ENCODE data around the gene CISD3. TPM values are rescaled to one million over a fixed set of nuclear protein-coding genes. Genes with fewer than 3 reads are reported as not detected.

The CISD3 gene
- total and polyA plus RNA-seq, 2 experiments from 2014 or later: 0.94 to 8.9 TPM

DNA sequence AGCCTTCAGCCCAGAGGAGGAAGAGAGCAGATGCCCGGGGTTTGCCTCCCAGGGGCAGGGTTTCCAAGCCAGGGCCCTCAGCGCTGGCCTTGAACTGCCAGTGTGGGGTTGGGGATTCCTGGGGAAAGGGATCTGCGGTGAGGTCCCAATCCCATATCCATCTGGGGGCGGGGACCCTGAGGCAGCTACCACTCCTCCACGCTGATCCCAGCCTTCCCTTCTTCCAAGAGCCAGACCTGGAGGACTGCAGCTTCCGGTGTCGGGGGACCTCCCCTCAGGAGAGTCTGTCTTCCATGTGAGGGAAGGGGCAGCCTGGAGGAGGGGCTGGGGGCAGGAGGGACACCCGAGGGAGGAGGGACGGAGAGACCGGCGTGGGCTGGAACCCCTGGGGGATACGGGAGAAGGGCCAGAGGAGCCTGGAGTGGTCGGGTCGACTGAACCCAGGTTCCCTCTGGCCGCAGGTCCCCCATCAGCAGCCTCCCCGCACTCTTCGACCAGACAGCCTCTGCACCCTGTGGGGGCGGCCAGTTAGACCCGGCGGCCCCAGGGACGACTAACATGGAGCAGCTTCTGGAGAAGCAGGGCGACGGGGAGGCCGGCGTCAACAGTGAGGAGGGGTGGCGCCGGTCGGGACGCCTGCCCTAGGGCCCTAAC lies 10.7 kb upstream of the CISD3 start:
- Histone ChIP-seq H3F3A (replicated peaks; ENCODE audit: low read depth) (peaks cover 9% of the 10 kb centered on the region), H3K27me3 (ENCODE audit: insufficient read depth) (peaks cover 31% of the 10 kb centered on the region)
- DNase-seq (ENCODE audit: low spot score): peak; percentile 88

More for the DNA sequence above, 10.7 kb upstream of the CISD3 start:
- Histone ChIP-seq H3K4me2 (peak overlapping the region; percentile 71), H3K36me3 (ENCODE audit: insufficient read depth) (no peaks in the 10 kb centered on the region), H3K79me2 (replicated peaks; ENCODE audit: insufficient read depth) (no peaks in the 10 kb centered on the region), H3K9me2 (ENCODE audit: insufficient read depth) (no peaks in the 10 kb centered on the region), H3K4me3 (peak overlapping the region; percentile 43), H3K4me1 (ENCODE audit: insufficient read depth) (peaks cover 8% of the 10 kb centered on the region; the same call in 1 of the 2 replicates), H2AFZ (peak overlapping the region; percentile 87), H3K27ac (ENCODE audit: low read depth) (no peak overlapping the region), H4K20me1 (replicated peaks; ENCODE audit: insufficient read depth) (no peaks in the 10 kb centered on the region)
- TF ChIP-seq NANOG (IDR thresholded peaks at IDR 0.05; ENCODE audit: borderline replicate concordance) (no peak), ZNF331 (CRISPR knock-in tag; IDR thresholded peaks at IDR 0.05; ENCODE audit: low read depth) (no peak), CREB1 (CRISPR knock-in tag; IDR thresholded peaks at IDR 0.05; ENCODE audit: low read depth) (no peak), ZNF114 (CRISPR knock-in tag; IDR thresholded peaks at IDR 0.05) (no peak), JUNB (IDR thresholded peaks at IDR 0.05; ENCODE audit: unreplicated experiment) (no peak), POLR2AphosphoS5 (IDR thresholded peaks at IDR 0.05; ENCODE audit: low read depth) (no peak)
- TF ChIP-seq, protein P1, sequence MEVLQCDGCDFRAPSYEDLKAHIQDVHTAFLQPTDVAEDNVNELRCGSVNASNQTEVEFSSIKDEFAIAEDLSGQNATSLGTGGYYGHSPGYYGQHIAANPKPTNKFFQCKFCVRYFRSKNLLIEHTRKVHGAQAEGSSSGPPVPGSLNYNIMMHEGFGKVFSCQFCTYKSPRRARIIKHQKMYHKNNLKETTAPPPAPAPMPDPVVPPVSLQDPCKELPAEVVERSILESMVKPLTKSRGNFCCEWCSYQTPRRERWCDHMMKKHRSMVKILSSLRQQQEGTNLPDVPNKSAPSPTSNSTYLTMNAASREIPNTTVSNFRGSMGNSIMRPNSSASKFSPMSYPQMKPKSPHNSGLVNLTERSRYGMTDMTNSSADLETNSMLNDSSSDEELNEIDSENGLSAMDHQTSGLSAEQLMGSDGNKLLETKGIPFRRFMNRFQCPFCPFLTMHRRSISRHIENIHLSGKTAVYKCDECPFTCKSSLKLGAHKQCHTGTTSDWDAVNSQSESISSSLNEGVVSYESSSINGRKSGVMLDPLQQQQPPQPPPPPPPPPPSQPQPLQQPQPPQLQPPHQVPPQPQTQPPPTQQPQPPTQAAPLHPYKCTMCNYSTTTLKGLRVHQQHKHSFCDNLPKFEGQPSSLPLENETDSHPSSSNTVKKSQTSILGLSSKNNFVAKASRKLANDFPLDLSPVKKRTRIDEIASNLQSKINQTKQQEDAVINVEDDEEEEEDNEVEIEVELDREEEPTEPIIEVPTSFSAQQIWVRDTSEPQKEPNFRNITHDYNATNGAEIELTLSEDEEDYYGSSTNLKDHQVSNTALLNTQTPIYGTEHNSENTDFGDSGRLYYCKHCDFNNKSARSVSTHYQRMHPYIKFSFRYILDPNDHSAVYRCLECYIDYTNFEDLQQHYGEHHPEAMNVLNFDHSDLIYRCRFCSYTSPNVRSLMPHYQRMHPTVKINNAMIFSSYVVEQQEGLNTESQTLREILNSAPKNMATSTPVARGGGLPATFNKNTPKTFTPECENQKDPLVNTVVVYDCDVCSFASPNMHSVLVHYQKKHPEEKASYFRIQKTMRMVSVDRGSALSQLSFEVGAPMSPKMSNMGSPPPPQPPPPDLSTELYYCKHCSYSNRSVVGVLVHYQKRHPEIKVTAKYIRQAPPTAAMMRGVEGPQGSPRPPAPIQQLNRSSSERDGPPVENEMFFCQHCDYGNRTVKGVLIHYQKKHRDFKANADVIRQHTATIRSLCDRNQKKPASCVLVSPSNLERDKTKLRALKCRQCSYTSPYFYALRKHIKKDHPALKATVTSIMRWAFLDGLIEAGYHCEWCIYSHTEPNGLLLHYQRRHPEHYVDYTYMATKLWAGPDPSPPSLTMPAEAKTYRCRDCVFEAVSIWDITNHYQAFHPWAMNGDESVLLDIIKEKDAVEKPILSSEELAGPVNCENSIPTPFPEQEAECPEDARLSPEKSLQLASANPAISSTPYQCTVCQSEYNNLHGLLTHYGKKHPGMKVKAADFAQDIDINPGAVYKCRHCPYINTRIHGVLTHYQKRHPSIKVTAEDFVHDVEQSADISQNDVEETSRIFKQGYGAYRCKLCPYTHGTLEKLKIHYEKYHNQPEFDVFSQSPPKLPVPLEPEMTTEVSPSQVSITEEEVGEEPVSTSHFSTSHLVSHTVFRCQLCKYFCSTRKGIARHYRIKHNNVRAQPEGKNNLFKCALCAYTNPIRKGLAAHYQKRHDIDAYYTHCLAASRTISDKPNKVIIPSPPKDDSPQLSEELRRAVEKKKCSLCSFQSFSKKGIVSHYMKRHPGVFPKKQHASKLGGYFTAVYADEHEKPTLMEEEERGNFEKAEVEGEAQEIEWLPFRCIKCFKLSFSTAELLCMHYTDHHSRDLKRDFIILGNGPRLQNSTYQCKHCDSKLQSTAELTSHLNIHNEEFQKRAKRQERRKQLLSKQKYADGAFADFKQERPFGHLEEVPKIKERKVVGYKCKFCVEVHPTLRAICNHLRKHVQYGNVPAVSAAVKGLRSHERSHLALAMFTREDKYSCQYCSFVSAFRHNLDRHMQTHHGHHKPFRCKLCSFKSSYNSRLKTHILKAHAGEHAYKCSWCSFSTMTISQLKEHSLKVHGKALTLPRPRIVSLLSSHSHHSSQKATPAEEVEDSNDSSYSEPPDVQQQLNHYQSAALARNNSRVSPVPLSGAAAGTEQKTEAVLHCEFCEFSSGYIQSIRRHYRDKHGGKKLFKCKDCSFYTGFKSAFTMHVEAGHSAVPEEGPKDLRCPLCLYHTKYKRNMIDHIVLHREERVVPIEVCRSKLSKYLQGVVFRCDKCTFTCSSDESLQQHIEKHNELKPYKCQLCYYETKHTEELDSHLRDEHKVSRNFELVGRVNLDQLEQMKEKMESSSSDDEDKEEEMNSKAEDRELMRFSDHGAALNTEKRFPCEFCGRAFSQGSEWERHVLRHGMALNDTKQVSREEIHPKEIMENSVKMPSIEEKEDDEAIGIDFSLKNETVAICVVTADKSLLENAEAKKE (CRISPR knock-in tag; IDR thresholded peaks at IDR 0.05): no peak
- TF ChIP-seq, protein P2, sequence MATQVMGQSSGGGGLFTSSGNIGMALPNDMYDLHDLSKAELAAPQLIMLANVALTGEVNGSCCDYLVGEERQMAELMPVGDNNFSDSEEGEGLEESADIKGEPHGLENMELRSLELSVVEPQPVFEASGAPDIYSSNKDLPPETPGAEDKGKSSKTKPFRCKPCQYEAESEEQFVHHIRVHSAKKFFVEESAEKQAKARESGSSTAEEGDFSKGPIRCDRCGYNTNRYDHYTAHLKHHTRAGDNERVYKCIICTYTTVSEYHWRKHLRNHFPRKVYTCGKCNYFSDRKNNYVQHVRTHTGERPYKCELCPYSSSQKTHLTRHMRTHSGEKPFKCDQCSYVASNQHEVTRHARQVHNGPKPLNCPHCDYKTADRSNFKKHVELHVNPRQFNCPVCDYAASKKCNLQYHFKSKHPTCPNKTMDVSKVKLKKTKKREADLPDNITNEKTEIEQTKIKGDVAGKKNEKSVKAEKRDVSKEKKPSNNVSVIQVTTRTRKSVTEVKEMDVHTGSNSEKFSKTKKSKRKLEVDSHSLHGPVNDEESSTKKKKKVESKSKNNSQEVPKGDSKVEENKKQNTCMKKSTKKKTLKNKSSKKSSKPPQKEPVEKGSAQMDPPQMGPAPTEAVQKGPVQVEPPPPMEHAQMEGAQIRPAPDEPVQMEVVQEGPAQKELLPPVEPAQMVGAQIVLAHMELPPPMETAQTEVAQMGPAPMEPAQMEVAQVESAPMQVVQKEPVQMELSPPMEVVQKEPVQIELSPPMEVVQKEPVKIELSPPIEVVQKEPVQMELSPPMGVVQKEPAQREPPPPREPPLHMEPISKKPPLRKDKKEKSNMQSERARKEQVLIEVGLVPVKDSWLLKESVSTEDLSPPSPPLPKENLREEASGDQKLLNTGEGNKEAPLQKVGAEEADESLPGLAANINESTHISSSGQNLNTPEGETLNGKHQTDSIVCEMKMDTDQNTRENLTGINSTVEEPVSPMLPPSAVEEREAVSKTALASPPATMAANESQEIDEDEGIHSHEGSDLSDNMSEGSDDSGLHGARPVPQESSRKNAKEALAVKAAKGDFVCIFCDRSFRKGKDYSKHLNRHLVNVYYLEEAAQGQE (IDR thresholded peaks at IDR 0.05; ENCODE audit: unreplicated experiment): no peak
- peaks cover 7% of the 10 kb centered on the region for H3K36me3 Mint-ChIP-seq (ENCODE audit: low read depth)
- peaks cover 30% of the 10 kb centered on the region for H3K27me3 Mint-ChIP-seq (ENCODE audit: insufficient read depth, low read depth, poor library complexity)
- peak; percentile 58 for ATAC-seq
- no peaks in the 10 kb centered on the region; the same call in 1 of the 3 replicates for H3K9me3 Mint-ChIP-seq
- peak overlapping the region; percentile 52 for H3K4me3 Mint-ChIP-seq
- H3K4me1 Mint-ChIP-seq: peaks cover 56% of the 10 kb centered on the region
- H3K27ac Mint-ChIP-seq: no peak overlapping the region
